SW 1271 (cell line): ENCODE results near the gene PLEKHB2.
"Not testable (repeated sequence)": the region's sequence is repeated elsewhere in the genome, so short reads cannot be mapped to it uniquely, and the experiment has no call there.

Experiments
- DNase-seq, 2 experiments: peaks; one replicate each; lab custom pipeline; 2025; lab: John Stamatoyannopoulos, UW

PLEKHB2 gene

GRCh38 chr2:131093696-131094462 lies 11.3 kb upstream of the PLEKHB2 start:
- no peak for DNase-seq

DNA sequence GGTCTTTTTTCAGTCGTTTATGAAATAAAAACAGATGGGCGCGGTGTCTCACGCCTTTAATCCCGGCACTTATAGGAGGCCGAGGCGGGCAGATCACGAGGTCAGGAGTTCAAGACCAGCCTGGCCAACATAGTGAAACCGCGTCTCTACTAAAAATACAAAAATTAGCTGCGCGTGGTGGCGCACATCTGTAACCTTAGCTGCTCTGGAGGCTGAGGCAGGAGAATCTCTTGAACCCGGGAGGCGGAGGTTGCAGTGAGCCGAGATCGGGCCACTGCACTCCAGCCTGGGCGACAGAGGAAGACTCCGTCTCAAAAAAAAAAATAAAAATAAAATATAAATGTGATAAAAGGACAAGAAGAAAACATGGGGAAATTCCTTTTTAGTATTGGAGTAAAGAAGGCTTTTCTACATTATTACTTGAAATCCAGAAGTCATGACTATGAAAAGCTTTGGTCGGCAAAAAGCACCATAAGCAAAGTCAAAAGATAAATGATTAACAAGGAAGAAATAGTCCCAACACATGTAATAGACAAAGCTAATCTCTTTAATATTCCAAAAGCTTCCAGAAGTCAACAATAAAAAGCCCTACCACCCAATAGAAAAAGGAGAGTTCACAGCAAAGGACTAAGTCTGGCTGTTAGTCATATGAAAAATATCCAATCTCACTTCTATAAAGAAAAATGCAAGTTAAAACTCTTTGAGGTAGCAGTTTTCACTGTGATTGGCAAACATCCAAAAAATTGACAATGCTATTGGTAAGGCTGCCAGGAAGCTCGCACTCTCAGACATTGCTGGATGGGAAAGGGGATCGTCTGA lies 10.5 kb upstream of the PLEKHB2 start:
- no peak for DNase-seq

DNA sequence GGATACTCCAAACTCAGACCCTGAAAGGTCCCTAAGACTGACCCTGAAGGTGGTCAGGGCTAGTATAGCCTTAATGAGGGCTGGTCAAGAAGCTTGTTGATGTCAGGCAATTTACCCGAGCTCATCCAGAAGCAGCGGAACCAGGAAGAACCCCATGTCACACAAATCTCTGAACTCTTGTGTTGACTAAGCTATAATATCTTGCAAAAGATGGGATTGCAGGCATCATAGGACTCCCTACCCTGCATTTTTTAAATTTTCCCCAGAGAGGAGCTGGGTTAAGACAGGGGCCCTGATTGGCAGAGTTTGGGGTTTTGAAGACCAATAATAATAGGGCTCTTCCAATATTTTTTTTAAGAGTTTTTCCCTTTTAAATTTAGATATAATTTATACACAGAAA lies 2.0 kb upstream of the PLEKHB2 start:
- no peak for DNase-seq

DNA sequence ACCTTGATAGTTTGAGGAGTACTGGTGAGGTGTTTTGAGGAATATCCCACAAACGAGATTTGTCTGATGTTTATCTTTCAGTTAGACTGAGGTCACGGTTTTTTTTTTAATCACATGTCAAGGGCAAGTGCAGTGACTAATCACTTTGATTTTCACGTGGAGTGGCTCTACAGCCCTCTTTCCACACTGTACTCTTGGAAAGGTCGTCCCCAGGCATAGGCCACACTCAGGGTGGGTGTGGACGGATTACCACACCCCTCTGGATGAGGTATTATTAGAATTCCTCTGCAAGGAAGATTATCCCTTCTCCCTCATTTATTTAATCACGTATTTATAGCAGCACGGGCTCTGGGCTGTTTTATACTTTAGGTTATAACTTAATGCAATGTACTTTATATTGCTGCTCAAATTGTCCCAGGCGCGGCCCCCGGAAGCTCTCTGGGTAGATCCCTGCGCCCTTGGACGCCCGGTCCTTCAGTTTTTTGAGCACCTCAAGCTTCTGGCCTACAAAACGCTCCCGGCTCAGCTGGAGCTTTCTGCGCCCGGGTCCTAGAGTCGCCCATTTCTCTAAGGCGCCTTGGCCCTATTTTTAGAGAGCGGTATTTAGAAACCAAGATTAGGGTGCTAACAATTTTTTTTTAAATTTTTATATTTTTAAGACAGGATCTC lies 515 bp upstream of the PLEKHB2 start:
- DNase-seq: peak; percentile 73 to 92

- DNase-seq: peak in 1 of 2 experiments; percentile 55
Measured at GRCh38 chr2:131105950-131106801, 1.0 kb downstream of the PLEKHB2 start.

DNA sequence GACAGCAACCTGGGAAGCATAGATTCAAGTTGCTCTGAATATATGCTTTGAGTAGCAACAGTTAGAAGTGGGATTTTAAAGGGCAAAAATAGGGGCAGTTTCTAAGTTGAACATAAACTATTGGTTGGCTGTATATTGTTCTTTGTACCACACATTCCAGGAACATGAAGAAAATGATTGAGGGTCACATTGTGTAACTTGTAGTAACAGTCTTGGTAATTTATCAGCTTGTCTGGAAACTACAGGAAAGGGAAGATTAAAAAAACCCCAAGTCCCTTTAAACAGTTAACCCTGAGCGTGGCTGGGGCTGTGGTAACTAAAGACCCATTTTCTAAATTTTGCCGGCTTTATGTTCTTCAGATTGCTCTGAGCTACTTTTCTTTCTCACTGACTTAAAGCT lies 7.4 kb downstream of the PLEKHB2 start:
- no peak for DNase-seq

DNA sequence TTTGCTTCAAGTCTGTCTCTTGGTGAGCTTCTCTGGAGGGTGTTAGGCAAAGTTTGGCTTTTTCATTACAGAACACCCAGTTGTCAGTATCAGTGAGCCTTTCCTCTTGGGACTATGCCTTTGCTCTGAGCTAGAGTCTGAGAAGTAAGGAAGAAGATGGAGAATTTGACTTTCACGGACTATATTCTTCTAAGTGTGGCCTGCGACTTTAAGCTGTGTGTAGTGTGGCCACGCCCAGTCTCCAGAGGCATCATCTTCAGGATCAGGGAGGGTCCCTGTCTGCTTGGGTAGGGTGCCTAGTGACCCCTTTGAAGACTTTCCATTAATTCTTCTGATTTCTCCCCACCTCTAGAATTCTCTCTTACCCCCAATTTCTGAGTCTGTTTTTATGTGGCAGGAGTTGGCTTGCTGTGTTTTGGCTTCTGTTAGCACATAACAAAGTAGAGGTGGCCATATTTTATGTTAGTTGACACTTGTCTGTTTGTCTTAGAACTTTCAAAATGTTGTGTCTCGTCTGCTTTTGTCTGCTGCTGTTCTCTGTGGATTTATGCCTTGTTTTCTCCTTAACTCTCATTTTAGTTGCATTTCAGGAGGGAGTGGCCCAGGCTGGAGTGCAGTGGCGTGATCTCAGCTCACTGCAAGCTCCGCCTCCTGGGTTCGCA lies 8.6 kb downstream of the PLEKHB2 start:
- no peak for DNase-seq

GRCh38 chr2:131114950-131115349 lies 9.8 kb downstream of the PLEKHB2 start:
- not testable (repeated sequence) for DNase-seq

- no peak for DNase-seq
Measured at GRCh38 chr2:131115752-131116151, 10.6 kb downstream of the PLEKHB2 start.

GRCh38 chr2:131120815-131121317 lies 15.7 kb downstream of the PLEKHB2 start:
- DNase-seq: no peak

GRCh38 chr2:131121464-131121863 lies 16.3 kb downstream of the PLEKHB2 start:
- DNase-seq: no peak

DNA sequence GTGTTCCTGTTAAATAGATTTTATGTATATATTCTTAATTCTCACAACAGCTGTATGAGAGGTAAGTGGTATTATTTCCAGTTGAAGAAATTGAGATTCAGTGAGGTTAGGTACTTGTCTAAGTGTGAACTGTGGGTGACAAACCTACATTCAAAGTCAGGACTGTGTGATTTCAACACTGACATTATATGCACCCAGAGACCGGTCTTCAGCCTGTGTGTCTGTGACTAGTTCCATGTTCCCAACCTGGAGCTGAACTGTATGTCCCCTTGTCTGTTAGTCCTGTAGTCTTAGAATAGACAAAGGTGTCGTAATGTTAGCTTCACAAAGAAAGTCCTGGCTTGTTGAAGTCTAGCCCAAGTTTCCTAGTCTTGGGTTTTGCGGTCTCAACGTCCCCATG lies 17.4 kb downstream of the PLEKHB2 start:
- DNase-seq: no peak

- DNase-seq: no peak
Measured at GRCh38 chr2:131123192-131123591, 18.1 kb downstream of the PLEKHB2 start.

DNA sequence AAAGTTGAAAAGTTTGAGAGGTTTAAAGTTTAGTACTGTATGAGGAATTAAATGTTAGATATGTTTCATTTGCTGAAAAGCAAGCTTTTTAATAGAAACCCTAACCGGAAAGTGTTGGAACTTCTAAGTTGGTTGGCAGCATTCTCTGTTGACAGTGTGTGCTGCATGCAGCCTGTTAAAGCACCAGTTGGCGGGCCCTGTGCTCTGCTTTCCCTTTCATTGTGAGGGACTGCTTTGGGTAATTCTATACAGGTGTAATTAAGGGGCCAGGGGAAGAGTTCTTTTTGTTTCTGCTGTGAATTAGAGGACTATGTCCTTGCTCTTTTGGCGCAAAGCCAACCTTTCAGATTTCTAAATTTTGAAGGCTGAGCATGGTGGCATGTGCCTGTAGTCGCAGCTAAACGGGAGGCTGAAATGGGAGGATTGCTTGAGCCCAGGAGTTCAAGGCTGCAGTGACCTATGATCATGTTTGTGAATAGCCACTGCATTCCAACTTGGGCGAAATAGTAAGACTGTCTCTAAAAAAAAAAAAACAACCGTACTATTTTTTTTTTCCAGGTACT lies 20.1 kb downstream of the PLEKHB2 start:
- DNase-seq: no peak

- no peak for DNase-seq
Measured at GRCh38 chr2:131126436-131126835, 21.3 kb downstream of the PLEKHB2 start.

GRCh38 chr2:131127076-131127475 lies 21.9 kb downstream of the PLEKHB2 start:
- DNase-seq: no peak

GRCh38 chr2:131127981-131128380 lies 22.8 kb downstream of the PLEKHB2 start:
- DNase-seq: no peak

DNA sequence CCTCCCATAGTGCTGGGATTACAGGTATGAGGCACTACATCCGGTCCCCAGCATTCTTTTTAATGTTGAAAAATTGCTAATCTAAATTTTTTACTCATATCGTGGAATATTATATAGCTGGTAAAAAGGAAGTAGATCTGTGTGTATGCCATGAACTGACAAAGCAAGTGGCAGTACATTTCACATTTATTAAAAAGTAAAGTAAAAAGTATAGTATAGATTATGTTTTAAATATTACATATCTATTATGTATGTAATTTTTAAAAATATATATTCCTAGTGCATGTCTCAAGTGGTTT lies 25.1 kb downstream of the PLEKHB2 start:
- no peak for DNase-seq

DNA sequence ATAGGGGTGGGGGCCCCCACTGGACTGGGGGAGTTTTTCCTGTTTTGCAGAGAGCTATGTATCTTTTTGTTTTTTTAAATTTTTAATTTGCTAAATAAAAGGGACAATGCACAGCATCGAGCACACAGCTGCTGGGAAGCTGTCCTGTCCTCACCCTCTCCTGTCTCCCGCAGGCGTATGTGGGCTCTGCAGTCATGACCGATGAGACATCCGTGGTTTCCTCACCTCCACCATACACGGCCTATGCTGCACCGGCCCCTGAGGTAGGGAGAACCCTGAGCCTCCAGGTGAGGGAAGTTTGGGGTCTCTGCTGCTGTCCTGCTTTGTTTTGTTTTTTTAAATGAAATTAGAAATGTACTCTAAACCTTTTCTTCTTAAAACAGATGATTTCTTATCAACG lies 27.6 kb downstream of the PLEKHB2 start:
- DNase-seq: no peak

- no peak for DNase-seq
Measured at GRCh38 chr2:131140581-131140980, 35.4 kb downstream of the PLEKHB2 start.

DNA sequence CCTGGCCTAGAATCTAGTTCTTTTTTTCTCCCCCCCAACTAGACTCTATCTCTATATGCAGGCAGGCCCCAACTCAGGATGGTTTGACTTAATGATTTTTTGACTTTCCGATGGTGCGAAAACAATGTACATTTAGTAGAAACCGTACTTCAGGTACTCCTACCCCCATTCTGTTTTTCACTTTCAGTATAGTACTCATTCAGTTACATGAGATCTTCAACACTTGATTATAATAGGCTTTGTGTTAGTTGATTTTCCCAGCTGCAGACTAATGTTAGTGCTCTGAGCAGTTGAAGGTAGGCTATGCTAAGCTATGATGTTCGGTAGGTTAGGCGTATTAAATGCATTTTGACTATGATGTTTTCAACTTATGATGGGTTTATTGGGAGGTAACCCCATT lies 37.7 kb downstream of the PLEKHB2 start:
- DNase-seq: no peak
